ENCODE measurements around the gene FECH.

GRCh38 chr18:57595347-57595746 lies 8.8 kb upstream of the FECH start:
- TF ChIP-seq POLR2A (IDR thresholded peaks at IDR 0.05; ENCODE audit: low read depth, low read length) = no peak
- TF ChIP-seq CTCF (conservative IDR thresholded peaks at IDR 0.05; ENCODE audit: low read depth, low read length) = no peak
- TF ChIP-seq RCOR1 (IDR thresholded peaks at IDR 0.05; ENCODE audit: insufficient replicate concordance, low read length) = no peak
- TF ChIP-seq MAFK (IDR thresholded peaks at IDR 0.05; ENCODE audit: low read depth, low read length) = no peak
- TF ChIP-seq CHD1 (IDR thresholded peaks at IDR 0.05; ENCODE audit: low read depth, low read length) = no peak
- TF ChIP-seq USF2 (IDR thresholded peaks at IDR 0.05; ENCODE audit: low read depth, low read length) = no peak
- no peak for TF ChIP-seq NFE2L2 (IDR thresholded peaks at IDR 0.05; ENCODE audit: low read depth, low read length)
- no peak for TF ChIP-seq RAD21 (IDR thresholded peaks at IDR 0.05; ENCODE audit: low read length)
- no peak for TF ChIP-seq MXI1 (IDR thresholded peaks at IDR 0.05; ENCODE audit: borderline replicate concordance, low read depth, low read length)
- TF ChIP-seq FOS (IDR thresholded peaks at IDR 0.05; ENCODE audit: low read depth, low read length) = no peak
- TF ChIP-seq CEBPB (IDR thresholded peaks at IDR 0.05; ENCODE audit: low read depth, low read length) = no peak
